Measurements from ENCODE around the gene MEGF10.
"Not testable (repeated sequence)": the region's sequence is repeated elsewhere in the genome, so short reads cannot be mapped to it uniquely, and the experiment has no call there.

The MEGF10 gene

GRCh38 chr5:127290019-127290945 is at the start of gene MEGF10:
Gene MEGF10, plus strand, starts transcription at chr5:127290796. Its CDS starts 40,513 bp downstream, at chr5:127331309.
- no peak for FAIRE-seq
- peak; percentile 82 for DNase-seq (ENCODE audit: low spot score)

GRCh38 chr5:127243011-127243410 is 47.6 kb upstream of the MEGF10 start:
- FAIRE-seq (no peak), DNase-seq (ENCODE audit: low spot score) (no peak)

GRCh38 chr5:127254729-127255284 is 35.8 kb upstream of the MEGF10 start:
- FAIRE-seq (peak; percentile 97), DNase-seq (ENCODE audit: low spot score) (peak; percentile 68)

- FAIRE-seq (no peak), DNase-seq (ENCODE audit: low spot score) (no peak)
Observed at GRCh38 chr5:127256886-127257597, 33.6 kb upstream of the MEGF10 start.

- no peak for DNase-seq (ENCODE audit: low spot score)
- no peak for FAIRE-seq
Observed at GRCh38 chr5:127260686-127261085, 29.9 kb upstream of the MEGF10 start.

- FAIRE-seq; DNase-seq (ENCODE audit: low spot score): not testable (repeated sequence)
Observed at GRCh38 chr5:127265473-127265872, 25.1 kb upstream of the MEGF10 start.

- not testable (repeated sequence) for DNase-seq (ENCODE audit: low spot score); FAIRE-seq
Observed at GRCh38 chr5:127268342-127268741, 22.3 kb upstream of the MEGF10 start.

GRCh38 chr5:127270713-127271112 is 19.9 kb upstream of the MEGF10 start:
- not testable (repeated sequence) for FAIRE-seq; DNase-seq (ENCODE audit: low spot score)

GRCh38 chr5:127275641-127276193 is 14.9 kb upstream of the MEGF10 start:
- FAIRE-seq (no peak), DNase-seq (ENCODE audit: low spot score) (no peak)

GRCh38 chr5:127280491-127281220 is 9.9 kb upstream of the MEGF10 start:
- FAIRE-seq: no peak
- no peak for DNase-seq (ENCODE audit: low spot score)

- DNase-seq (ENCODE audit: low spot score) (no peak), FAIRE-seq (no peak)
Observed at GRCh38 chr5:127281609-127282008, 9.0 kb upstream of the MEGF10 start.

- FAIRE-seq (peak; percentile 70), DNase-seq (ENCODE audit: low spot score) (no peak)
Observed at GRCh38 chr5:127288676-127289075, 1.9 kb upstream of the MEGF10 start.

GRCh38 chr5:127290946-127291693 is 524 bp downstream of the MEGF10 start:
- FAIRE-seq (no peak), DNase-seq (ENCODE audit: low spot score) (peak; percentile 22)

GRCh38 chr5:127292030-127292735 is 1.6 kb downstream of the MEGF10 start:
- DNase-seq (ENCODE audit: low spot score) (no peak), FAIRE-seq (no peak)

- FAIRE-seq: no peak
- no peak for DNase-seq (ENCODE audit: low spot score)
Observed at GRCh38 chr5:127293373-127293772, 2.8 kb downstream of the MEGF10 start.

- DNase-seq (ENCODE audit: low spot score): no peak
Observed at GRCh38 chr5:127294829-127295228, 4.2 kb downstream of the MEGF10 start.

GRCh38 chr5:127295454-127295853 is 4.9 kb downstream of the MEGF10 start:
- no peak for DNase-seq (ENCODE audit: low spot score)
- FAIRE-seq: no peak

More at GRCh38 chr5:127294829-127295228, 4.2 kb downstream of the MEGF10 start:
- FAIRE-seq: no peak

- FAIRE-seq (peak; percentile 83), DNase-seq (ENCODE audit: low spot score) (peak; percentile 54)
Observed at GRCh38 chr5:127296321-127296720, 5.7 kb downstream of the MEGF10 start.

GRCh38 chr5:127296894-127297293 is 6.3 kb downstream of the MEGF10 start:
- FAIRE-seq; DNase-seq (ENCODE audit: low spot score): not testable (repeated sequence)
